ENCODE data around the gene TAF7L.

- TF ChIP-seq POLR2A (IDR thresholded peaks at IDR 0.05) (no peak), CTCF (IDR thresholded peaks at IDR 0.05) (no peak)
These were observed 27.4 kb downstream of the TAF7L start for GRCh38 chrX:101263766-101264165.

Measured in thyroid gland (tissue), 4 donors.